NCI-H146 treated with DMSO at 0.1 percent for 48 hours (cell line): ENCODE data around the gene GAS2.

ENCODE experiments used
- DNase-seq: peaks from one replicate; lab custom pipeline; 2025; ENCODE audit not compliant: unreplicated experiment; lab: John Stamatoyannopoulos, UW

The GAS2 gene

DNA sequence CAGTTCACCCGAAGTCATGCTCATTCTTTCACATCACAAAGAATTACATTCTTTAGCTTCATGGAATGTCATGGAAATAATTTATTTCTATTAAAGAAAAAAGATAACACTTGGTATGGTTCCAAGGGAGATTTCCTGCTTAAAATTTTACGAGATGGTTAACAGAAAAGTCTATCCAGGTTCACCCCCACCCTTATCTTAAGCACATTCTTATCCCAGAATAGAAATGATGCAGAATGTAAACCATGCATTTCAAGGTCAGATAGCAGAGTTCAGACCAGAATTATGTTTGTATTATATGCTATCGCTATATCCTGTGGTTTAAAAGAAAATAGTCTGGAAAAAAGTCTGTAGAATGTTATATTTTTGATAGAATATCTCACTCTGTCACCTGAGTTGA, 58.7 kb downstream of the GAS2 start:
- no peak for DNase-seq

DNA sequence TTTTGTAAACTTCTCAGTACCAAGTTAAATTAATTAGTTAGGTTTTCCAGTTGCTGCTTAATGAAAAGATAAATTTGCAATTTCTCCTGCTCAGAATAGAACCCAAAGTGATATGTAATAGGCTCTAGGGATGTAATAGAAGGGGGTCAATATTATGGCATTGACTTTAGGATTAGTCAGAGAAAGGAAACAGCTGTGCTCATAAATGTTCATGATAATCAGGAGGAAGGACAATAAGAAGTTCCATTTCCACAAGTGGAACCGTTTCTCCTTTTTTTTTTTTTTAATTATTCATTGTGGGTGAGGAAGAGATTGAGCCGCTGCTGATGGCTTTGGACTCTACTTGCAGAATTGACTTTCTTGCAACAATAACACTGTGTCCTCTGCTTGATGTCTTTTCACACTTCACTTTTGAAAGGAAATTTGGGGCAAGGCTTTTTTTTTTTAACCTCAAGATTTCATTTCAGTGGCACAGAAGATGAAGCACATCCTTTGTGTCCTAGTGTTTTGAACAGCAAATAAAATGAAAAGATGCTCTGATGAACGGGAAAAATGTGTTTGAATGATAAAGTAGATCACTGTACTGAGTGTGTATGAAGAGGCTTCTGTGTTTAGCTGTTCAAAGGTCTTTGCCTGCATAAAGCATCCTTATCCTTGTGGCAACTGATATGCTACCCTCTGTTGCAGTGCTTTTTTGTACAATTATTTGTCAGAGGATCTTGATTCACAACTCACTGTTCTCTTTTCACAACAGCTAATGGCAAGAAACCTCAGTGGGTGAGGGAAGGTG, 62.4 kb downstream of the GAS2 start:
- no peak for DNase-seq

DNA sequence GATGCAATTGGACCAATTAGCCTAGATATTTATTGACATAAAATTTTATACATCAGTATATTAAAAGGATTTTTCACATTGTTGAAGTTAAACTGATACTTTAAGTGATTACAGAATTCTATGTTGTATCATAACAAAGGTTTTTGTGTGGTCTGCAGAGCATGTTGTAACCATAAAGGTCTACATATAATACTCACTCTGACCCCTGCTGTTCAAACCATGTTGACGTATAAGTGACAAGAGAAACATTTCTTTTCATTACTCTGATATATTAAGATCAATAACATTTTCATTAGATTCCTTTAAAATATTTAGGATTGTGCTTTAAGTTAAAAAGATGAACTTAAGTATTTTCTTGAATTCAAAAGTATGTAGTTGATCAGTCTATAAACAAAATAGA, 63.9 kb downstream of the GAS2 start:
- no peak for DNase-seq

DNA sequence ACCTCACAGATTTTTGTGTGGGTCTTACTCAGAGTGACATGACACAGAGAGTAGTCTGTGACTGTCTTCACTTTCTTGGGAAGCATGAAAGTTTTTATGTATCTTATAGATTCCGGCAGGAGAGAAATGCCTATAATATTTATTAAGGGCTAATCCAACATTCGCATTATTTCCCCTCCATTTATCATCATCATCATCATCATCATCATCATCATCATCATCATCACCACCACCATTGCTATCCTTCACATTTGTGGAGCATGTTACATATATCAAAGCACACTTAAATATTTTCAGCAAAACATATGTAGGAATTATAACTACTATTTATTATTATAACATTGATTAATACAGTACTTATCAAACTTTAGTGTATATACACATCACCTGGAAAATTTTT, 66.2 kb downstream of the GAS2 start:
- DNase-seq: no peak

DNA sequence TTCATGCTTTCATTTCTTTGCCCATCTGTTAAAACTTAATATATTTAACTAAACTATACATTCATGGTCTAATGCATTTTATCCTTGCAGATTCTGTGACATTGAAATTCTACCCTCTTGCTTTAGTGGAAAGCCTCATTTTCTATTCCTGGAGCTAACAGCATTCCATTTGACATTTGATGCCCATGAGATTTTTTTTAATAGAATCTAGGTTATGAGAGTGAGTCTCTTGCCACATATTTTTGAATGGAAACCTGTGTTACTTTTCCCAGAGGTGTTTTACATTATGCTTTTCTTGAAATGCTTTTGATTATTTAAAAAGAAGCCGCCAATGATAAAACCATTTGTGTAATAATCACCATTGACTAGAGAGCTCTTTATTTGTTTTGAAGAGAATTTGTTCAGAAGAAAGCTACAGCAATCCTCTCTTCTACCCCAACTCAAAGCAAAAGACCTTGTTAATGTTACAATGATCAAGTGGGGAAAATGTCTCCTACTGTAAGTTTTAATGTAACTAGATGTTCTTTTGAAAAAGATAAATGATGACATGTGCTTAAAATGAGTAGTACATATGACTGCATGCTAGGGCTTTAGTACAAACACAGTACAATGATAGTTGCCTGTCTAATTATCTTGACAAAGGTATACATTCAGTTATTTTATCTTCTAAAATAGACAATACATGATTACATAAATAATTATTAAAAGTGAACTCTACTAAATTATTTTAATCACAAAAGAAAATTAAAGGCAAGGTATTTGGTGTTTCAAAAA, 67.3 kb downstream of the GAS2 start:
- no peak for DNase-seq

DNA sequence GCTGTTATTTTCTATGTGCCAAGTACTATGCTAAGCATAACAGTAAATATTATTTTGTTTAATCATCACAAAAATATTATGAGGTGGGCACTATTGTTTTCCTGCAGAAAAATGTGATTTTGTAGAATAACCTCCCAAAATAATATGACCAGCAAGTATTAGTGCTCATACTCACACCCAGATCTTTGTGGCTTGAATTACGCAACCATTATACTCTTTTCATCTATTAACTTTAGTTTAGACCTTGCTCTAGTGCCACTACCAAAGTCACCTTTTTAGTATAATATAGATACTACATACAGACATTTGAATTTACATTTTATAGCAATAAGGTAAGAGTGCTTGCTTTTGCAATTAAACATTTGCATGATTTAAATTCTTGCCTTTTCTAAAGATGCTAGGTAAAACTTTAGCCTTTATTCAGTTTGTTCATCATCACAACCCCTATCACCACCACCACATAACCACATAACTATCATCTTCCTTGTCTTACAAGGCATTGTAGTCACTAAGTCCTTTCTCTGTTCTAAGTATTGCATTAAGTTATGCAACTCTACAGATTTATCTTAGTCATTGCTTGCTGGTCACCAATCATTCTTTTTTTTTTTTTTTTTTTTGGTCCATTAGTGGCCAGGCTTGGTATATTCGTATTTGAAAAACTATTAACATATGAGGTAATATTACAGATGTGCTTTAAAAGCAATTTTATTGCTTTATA, 68.4 kb downstream of the GAS2 start:
- DNase-seq: no peak

DNA sequence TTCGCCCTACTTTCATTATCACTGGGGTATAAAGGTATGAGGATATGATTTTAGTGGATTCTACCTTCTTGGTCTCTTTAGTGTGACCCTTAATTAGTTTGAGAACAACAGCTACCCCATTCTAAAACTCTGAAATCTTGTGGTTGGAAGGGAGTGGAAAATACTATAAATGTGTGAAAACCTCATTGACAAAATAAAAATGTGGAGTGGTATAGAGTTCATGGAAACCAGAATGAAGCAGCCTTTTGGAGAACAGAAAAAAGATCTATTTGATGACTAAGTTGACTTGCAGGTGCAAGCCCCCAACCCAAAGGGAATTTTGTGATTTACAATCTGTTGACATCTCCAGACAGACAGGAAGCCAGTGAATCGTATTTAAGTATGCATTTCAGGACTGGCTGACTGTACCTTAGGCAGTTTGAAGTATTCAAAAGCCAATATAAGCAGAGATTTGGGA, 75.8 kb downstream of the GAS2 start:
- no peak for DNase-seq

DNA sequence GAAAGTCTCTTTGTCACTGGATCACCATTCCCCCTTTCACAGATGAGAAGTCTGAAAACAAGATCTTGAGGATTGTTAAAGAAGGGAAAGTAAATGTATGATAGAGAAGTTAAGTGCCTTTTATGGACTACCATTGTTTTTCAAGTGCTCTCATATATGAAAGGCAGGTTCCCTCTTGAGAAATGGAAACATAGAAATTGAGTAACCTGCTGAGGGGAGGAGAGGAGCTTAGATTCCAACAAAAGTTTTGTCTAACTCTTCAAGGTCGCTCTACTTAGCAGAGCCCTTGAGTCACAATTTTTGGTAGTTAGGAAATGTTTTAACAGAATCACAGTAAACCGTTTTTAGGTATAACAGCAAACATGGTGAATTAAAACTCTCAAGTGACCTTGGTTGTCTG, 83.1 kb downstream of the GAS2 start:
- no peak for DNase-seq

DNA sequence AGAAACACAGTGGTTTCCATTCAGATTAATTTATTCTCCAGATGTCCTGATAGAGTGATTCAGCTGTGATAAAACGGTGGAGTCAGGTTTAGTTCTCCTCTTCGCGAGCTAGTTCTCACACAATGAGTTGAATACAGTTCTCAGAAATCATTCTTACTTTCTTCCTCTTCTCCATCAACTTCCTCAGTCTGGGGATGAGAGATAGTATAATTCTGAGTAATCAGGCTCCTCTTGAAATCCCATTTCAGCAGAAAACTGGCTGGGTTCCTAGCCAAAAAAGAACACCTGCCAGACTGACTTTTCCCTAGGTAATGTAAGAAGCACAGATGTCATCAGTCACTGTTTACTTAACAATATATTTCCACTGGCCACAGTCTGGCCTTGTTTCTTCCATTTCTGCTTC, 86.5 kb downstream of the GAS2 start:
- no peak for DNase-seq

DNA sequence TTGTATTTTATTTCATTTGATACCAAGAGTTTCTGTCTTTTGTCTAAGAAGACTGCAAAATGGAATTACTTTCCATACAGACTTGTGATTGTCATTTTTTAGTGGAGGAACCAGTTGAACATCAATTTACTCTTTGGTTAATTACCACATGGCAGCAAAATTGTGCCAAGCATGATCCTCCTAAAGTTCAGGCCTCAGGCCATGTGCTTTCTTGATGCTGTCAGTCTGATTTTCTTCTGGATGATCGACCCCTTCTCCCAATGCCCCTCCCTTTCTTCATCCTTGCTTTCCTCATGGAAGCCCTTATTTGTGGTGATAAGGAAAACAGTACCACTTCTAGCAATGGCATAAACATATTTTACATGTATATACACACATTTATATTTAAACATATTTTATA, 87.0 kb downstream of the GAS2 start:
- DNase-seq: no peak

DNA sequence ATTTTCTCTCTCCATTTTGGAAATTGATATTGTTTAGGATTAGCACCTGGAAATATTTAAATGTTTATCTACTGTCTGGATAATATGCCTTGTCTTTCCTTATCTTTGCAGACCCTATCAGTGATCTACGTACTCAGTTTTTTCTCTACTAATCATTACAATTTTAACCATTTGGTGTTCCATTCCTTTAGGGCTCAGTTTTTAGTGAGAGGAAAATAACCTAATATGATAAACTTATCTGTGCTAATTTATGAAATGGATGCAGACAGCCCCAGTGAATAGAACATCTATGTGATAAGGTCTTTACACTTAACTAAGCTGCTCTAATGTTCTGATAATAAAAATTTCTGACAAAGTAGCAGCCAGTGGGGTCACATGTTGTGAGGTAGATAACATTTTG, 94.7 kb downstream of the GAS2 start:
- DNase-seq: no peak

DNA sequence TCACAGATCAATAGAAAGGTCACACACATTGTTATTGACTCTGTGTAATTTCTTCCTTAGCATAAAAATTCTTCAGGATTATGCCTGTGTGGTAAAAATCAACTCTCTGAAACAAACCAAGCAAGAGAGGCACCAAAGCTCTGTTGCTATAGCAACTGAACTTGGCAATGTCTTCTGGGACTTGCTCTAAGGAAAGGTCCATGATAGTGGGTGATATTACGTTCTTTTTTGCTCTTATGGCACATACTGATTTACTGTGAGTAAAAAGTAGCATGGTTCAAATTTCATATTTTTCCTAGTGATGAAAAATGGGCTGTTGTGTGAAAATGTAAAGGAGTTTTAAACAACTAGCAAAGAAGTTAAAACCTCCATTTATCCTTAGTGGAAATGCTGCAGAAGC, 96.8 kb downstream of the GAS2 start:
- DNase-seq: no peak

DNA sequence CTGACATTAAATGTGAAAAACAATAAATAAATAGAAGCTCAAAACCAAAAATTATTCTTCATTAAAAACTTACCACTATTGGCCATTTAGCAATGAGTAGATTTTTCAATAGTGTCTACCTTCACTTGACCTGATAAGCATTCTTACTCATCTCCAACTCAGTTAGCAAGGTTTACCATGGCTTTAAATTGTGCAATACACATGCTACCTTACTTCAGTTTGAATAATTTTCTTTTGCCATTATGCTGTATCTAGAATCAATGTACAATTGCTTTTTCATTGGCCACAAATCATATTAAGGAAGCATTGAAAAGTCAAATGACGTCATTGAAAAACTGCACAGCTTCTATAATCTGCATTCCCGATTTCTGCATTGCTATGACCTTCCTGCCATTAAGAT, 98.3 kb downstream of the GAS2 start:
- no peak for DNase-seq

DNA sequence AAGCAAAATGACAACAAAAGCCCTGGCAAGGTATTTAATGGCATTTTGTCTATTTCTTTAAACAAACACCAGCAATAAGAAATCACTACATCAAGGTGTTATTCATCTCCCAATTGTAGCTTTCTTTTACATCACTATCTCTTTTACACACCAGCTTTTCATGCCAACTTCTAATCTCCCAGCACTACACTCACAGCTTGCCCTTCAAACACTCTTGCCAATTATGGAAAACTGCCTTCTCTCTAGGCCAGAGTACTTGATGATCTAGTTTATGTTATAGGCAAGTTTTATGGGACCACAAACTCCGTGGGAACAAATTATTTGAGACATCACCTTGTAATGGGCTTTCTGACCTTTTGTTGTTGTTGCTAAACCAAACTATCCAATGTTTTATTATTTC, 101.9 kb downstream of the GAS2 start:
- no peak for DNase-seq

DNA sequence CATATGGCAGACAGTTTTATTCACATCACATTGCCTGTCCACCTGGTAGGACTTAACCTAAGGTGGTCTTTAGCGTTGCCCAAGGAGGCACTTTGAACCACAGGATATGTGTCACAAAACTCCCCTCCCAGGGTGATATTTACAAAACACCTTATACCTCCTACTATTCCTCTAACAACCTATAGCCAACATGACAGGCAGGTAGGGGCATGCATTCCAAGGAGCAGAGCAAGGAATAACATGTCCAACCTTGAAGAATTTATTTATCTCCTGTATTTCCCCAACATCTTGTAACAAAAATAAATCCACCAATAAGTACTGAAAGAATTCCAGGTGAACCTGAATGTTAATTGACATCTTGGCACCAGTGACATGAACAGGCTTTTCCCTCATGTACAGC, 102.7 kb downstream of the GAS2 start:
- DNase-seq: no peak

DNA sequence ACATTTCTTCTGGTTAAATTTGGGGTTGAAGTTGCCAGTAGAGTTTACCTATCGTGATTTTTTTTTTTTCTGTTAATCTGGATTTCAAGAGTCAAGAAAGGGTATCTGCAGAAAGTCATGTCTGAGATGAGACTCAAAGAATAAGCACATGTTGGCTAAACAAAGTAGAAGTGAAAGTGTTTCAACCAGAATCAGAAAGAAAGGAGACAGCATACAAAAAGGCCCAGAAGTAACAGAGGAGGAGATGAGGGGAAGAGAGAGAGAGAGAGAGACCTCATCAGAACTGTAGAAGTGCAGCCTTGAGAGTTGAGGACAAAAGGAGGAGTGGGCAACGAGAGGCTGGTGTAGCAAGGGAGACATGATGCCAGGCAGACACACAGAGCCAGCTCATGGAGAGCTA, 108.3 kb downstream of the GAS2 start:
- no peak for DNase-seq

DNA sequence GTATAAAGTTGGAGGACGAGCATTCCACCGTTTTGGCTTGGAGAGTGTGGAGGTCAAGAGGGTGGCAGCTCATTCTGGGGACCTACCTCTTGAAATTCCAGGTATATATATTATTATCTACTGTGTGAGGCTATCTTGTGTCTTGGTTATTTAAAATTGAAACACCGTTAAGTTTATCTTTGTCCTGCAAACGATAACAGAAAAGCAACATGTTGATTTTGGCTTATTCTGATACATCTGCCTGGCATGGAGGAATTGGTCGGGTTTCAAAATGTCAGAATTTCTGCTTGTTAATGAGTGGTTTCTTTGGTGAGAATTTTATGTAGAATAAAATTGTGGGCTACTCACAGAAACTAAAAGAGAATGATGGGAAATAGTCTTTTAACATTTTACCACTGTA, 108.8 kb downstream of the GAS2 start:
- DNase-seq: no peak

DNA sequence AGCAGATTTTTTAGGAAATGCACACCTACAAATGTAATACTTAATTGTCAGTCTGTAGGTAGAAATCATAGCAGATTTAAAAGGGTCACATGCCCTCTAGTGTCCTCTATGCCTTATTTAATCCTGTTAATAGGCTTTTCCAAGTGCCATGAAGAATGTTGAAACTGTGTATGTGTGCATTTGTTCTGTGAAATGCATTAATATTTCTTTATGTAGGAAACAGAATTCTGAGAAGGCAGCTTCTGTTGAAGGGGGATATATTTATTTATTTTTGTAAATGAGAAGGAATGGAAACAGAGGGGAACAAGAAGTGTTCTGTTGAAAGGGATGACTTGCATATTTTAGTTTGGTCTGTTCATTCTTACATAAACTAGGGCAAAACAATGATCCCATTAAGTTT, 112.2 kb downstream of the GAS2 start:
- no peak for DNase-seq

DNA sequence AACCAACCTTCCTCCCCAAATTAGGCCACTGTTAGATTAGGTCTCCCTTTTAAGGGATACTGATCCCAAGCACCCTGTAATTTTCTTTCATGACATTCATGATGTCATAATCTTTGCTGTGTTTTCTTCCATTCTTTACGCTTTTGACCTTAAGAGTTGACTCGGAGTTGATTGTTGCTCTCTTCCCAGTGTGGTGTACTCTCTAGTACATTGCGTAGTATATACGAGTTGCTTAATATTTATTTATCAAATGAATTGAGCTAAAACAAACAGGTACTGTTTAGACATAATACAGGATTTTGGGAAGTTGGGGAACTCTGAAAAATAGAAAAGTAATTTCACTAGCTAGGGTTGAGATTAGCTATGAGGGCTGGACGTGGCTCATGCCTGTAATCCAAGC, 113.4 kb downstream of the GAS2 start:
- no peak for DNase-seq

DNA sequence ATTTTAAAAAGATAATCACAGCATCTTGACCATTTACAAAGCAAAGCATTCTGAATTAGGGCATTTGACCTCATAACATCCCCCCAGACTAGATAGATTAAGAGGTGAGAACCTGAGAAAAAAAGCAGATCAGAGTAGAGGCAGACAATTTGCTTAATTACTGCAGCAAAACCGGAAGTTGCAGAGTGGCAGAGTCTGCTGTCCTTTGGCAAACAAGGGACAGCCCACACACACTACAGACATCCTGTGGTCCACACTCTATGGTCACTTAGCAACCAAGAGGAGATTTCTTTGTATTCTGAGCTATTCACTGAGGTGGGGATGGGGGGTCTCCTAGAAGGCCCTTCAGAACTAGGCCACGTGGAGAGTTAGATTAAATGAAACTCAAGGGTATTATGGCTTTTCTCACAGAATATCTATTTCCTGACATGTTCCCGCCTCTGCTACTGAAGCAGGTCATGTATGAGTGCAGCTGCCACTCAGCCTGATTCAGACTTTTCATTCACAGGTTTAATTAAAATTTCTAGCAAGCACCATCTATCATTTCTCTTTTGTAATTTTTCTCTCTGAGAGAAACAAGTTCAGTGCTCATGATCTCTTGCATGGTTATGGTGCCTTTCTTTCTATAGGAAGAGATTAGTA, 114.7 kb downstream of the GAS2 start:
- DNase-seq: no peak

DNA sequence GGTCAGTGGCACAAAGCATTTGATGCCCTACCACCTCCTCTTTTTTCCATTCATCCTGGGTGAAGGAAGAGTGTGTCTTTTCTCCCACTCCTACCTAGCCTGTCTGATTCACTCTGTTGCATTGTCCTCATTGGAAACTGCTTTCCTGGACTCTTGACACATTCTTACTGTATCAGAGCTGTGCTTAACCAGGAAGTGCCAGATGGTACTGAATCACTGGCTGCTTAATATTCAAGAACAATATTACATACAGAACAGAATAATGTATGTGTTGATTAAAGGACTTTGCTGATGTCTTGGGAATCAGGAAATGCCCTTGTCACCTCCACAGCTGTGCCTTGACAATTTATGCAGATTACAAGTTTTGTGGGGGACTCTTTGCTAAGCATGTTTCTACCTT, 118.8 kb downstream of the GAS2 start:
- no peak for DNase-seq

DNA sequence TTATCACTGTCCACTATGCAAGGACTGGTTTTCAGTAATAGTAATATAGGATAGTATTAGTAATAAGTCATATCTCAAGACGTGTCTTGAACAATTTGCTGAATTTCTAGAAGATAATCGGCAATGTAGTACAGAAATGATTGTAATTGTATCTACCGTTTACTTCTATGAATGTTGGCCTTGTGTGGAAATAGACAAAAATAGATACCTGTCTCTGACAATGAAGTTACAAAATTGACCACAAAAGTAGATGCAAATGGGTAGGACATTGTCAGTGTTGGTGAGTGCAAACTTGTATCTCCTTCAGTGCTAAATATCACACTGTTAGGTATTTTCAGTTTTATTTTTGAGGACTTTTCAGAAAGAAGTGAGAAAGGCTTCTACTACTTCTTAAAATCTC, 120.1 kb downstream of the GAS2 start:
- no peak for DNase-seq
